ENCODE measurements around the gene CKM. TPM values are rescaled to one million over a fixed set of nuclear protein-coding genes. Genes with fewer than 3 reads are reported as not detected.

CKM gene
- total RNA-seq, 1 experiment from 2014 or later, result not detected

GRCh38 chr19:45304141-45304926, 18.3 kb downstream of the CKM start:
- POLR2A ChIA-PET, result interaction anchor here (0.5 kb wide), 1 partner anchor 19 kb away, joined by 6 read pairs; no protein-coding TSS in a partner anchor
- H3K9me3 ChIP-seq, result 0 out of 2 replicates have a peak, but pooled peaks cover 2% of the 10 kb centered on the region
- Mint-ChIP-seq H3K4me3 (ENCODE audit: unreplicated experiment) (no peak overlapping the region), H3K27ac (ENCODE audit: unreplicated experiment) (no peak overlapping the region), H3K36me3 (ENCODE audit: insufficient read depth, unreplicated experiment) (peaks cover 13% of the 10 kb centered on the region), H3K27me3 (ENCODE audit: insufficient read depth, unreplicated experiment) (no peaks in the 10 kb centered on the region), H3K4me1 (ENCODE audit: low read depth, unreplicated experiment) (peaks cover 5% of the 10 kb centered on the region), H3K9me3 (ENCODE audit: unreplicated experiment) (no peaks in the 10 kb centered on the region)
- CTCF ChIA-PET, result interaction anchor here (0.7 kb wide), 1 partner anchor 61 kb away, joined by 3 read pairs; no protein-coding TSS in a partner anchor
- H3K4me3 ChIP-seq (ENCODE audit: low read depth, low read length), result no peak overlapping the region
- no TSS peak for BruUV-seq (replicated peaks)
- DNase-seq, result no peak
- H3K4me1 ChIP-seq, result peaks cover 4% of the 10 kb centered on the region; the same call in 1 of the 2 replicates
- intact Hi-C loops (cut with micrococcal nuclease; ENCODE audit: unreplicated experiment), result no loop called here
- H3K27me3 ChIP-seq (replicated peaks; ENCODE audit: control insufficient read depth, insufficient read depth, low read length), result no peaks in the 10 kb centered on the region
- H3K36me3 ChIP-seq (ENCODE audit: control insufficient read depth, insufficient read depth, low read length), result peaks cover 2% of the 10 kb centered on the region; the same call in 1 of the 2 replicates
- no peak for TF ChIP-seq CTCF (IDR thresholded peaks at IDR 0.05; ENCODE audit: insufficient read depth in 1 of 2, low read depth in 1 of 2, low read length in 1 of 2, severe bottlenecking in 1 of 2, unreplicated experiment in 1 of 2)

GRCh38 chr19:45303269-45304060, 19.2 kb downstream of the CKM start:
- H3K36me3 ChIP-seq (ENCODE audit: control insufficient read depth, insufficient read depth, low read length), result peaks cover 2% of the 10 kb centered on the region; the same call in 1 of the 2 replicates
- POLR2A ChIA-PET, result no interaction called here
- no peaks in the 10 kb centered on the region for H3K27me3 ChIP-seq (replicated peaks; ENCODE audit: control insufficient read depth, insufficient read depth, low read length)
- Mint-ChIP-seq H3K36me3 (ENCODE audit: insufficient read depth, unreplicated experiment) (peaks cover 13% of the 10 kb centered on the region), H3K27me3 (ENCODE audit: insufficient read depth, unreplicated experiment) (no peaks in the 10 kb centered on the region), H3K4me3 (ENCODE audit: unreplicated experiment) (no peak overlapping the region), H3K9me3 (ENCODE audit: unreplicated experiment) (no peaks in the 10 kb centered on the region), H3K27ac (ENCODE audit: unreplicated experiment) (no peak overlapping the region), H3K4me1 (ENCODE audit: low read depth, unreplicated experiment) (peaks cover 9% of the 10 kb centered on the region)
- H3K9me3 ChIP-seq, result 0 out of 2 replicates have a peak, but pooled peaks cover 2% of the 10 kb centered on the region
- TF ChIP-seq CTCF (IDR thresholded peaks at IDR 0.05; ENCODE audit: insufficient read depth in 1 of 2, low read depth in 1 of 2, low read length in 1 of 2, severe bottlenecking in 1 of 2, unreplicated experiment in 1 of 2), result no peak
- no peak for DNase-seq
- BruUV-seq (replicated peaks), result no TSS peak
- CTCF ChIA-PET, result no interaction called here
- peaks cover 8% of the 10 kb centered on the region; the same call in 1 of the 2 replicates for H3K4me1 ChIP-seq
- H3K4me3 ChIP-seq (ENCODE audit: low read depth, low read length), result no peak overlapping the region
- intact Hi-C loops (cut with micrococcal nuclease; ENCODE audit: unreplicated experiment), result no loop called here

GRCh38 chr19:45302416-45302815, 20.3 kb downstream of the CKM start:
- ChIA-PET POLR2A (no interaction called here), CTCF (no interaction called here)
- TF ChIP-seq CTCF (IDR thresholded peaks at IDR 0.05; ENCODE audit: insufficient read depth in 1 of 2, low read depth in 1 of 2, low read length in 1 of 2, severe bottlenecking in 1 of 2, unreplicated experiment in 1 of 2), result no peak
- H3K9me3 Mint-ChIP-seq (ENCODE audit: unreplicated experiment), result no peaks in the 10 kb centered on the region
- no peak overlapping the region for H3K27ac Mint-ChIP-seq (ENCODE audit: unreplicated experiment)
- H3K4me3 Mint-ChIP-seq (ENCODE audit: unreplicated experiment), result no peak overlapping the region
- Histone ChIP-seq H3K36me3 (ENCODE audit: control insufficient read depth, insufficient read depth, low read length) (peaks cover 2% of the 10 kb centered on the region), H3K4me3 (ENCODE audit: low read depth, low read length) (no peak overlapping the region), H3K4me1 (peaks cover 8% of the 10 kb centered on the region; the same call in 1 of the 2 replicates), H3K9me3 (0 out of 2 replicates have a peak, but pooled peaks cover 2% of the 10 kb centered on the region), H3K27me3 (replicated peaks; ENCODE audit: control insufficient read depth, insufficient read depth, low read length) (no peaks in the 10 kb centered on the region)
- H3K4me1 Mint-ChIP-seq (ENCODE audit: low read depth, unreplicated experiment), result peaks cover 9% of the 10 kb centered on the region
- no TSS peak for BruUV-seq (replicated peaks)
- intact Hi-C loops (cut with micrococcal nuclease; ENCODE audit: unreplicated experiment), result no loop called here
- no peaks in the 10 kb centered on the region for H3K27me3 Mint-ChIP-seq (ENCODE audit: insufficient read depth, unreplicated experiment)
- H3K36me3 Mint-ChIP-seq (ENCODE audit: insufficient read depth, unreplicated experiment), result peaks cover 13% of the 10 kb centered on the region
- no peak for DNase-seq
